Kidney epithelial cell (primary cell): ENCODE data around the gene MYCBP2. TPM values are rescaled to one million over a fixed set of nuclear protein-coding genes. Genes with fewer than 3 reads are reported as not detected.

ENCODE experiments used
- DNase-seq: peaks from one replicate; pipeline ENCODE4 v3.0.0-alpha.2; 2010; ENCODE audit warnings: low read depth
- H3K27me3 ChIP-seq: 2 replicates; pipeline ENCODE4 v1.6.0; 2011; ENCODE audit warnings: low read length; ENCODE audit not compliant: control insufficient read depth, insufficient read depth
- H3K36me3 ChIP-seq: 2 replicates; pipeline ENCODE4 v1.5.1; 2011; ENCODE audit warnings: low read length; ENCODE audit not compliant: control insufficient read depth, insufficient read depth
- H3K4me3 ChIP-seq: 2 replicates; pipeline ENCODE4 v1.5.1; 2011; ENCODE audit warnings: low read depth, mild to moderate bottlenecking, control low read depth, low read length
- total RNA-seq: library from RNA; depleted of rRNA; stranded (reverse); fragments of >200 nt; gene quantifications from 2 replicates; pipeline ENCODE4 v1.2.3, GENCODE V29; 2015
- TF ChIP-seq, protein P1 (sequence below): IDR thresholded peaks from 2 replicates; pipeline ENCODE4 v1.5.1; 2011; ENCODE audit warnings: mild to moderate bottlenecking, moderate library complexity, low read length, control low read depth, inconsistent platforms; ENCODE audit not compliant: insufficient read depth, poor library complexity, severe bottlenecking

MYCBP2 gene
- total RNA-seq, 1 donor from 2014 or later = 46.3 TPM

DNA sequence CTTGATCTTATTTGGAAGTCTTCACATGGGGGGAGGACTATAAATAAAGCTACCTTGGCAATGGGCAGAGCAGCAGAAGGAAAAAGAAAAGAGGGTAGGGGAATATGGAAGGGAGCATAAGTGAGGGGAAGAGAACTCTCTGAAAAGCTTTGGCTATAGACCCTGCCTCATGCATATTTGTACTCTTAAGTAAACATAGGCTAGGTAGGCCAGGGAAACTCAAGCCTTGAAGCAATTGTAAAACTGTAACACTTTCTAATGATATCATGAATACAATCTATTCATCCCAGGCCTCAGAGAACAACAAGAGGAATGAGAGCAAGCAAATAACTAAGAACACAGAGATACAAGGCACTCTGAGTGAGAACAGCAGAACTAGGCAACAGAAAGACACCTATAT, 20.4 kb downstream of the MYCBP2 start:
- Histone ChIP-seq H3K36me3 (no peaks in the 10 kb centered on the region), H3K4me3 (no peak overlapping the region), H3K27me3 (no peaks in the 10 kb centered on the region)
- TF ChIP-seq, protein P1, sequence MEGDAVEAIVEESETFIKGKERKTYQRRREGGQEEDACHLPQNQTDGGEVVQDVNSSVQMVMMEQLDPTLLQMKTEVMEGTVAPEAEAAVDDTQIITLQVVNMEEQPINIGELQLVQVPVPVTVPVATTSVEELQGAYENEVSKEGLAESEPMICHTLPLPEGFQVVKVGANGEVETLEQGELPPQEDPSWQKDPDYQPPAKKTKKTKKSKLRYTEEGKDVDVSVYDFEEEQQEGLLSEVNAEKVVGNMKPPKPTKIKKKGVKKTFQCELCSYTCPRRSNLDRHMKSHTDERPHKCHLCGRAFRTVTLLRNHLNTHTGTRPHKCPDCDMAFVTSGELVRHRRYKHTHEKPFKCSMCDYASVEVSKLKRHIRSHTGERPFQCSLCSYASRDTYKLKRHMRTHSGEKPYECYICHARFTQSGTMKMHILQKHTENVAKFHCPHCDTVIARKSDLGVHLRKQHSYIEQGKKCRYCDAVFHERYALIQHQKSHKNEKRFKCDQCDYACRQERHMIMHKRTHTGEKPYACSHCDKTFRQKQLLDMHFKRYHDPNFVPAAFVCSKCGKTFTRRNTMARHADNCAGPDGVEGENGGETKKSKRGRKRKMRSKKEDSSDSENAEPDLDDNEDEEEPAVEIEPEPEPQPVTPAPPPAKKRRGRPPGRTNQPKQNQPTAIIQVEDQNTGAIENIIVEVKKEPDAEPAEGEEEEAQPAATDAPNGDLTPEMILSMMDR = no peak
- DNase-seq = no peak

DNA sequence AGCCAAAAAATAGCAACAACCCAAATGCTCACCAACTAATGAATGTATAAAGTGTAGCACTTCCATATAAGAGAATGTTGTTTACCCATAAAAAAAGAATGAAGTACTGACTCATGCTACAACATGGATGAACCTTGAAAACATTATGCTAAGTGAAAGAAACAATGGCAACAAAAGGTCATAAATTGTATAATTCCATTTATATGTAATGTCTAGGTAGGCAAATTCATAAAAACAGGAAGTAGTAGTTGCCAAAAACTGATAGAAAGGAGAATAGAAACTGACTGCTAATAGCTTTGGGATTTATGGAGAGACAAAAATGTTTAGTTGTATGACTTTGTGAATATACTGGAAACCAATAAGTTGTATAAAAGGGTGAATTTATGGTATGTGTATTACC, 21.6 kb downstream of the MYCBP2 start:
- H3K27me3 ChIP-seq = no peaks in the 10 kb centered on the region
- TF ChIP-seq, protein P1 = no peak
- H3K4me3 ChIP-seq = no peak overlapping the region
- no peaks in the 10 kb centered on the region for H3K36me3 ChIP-seq
- no peak for DNase-seq

DNA sequence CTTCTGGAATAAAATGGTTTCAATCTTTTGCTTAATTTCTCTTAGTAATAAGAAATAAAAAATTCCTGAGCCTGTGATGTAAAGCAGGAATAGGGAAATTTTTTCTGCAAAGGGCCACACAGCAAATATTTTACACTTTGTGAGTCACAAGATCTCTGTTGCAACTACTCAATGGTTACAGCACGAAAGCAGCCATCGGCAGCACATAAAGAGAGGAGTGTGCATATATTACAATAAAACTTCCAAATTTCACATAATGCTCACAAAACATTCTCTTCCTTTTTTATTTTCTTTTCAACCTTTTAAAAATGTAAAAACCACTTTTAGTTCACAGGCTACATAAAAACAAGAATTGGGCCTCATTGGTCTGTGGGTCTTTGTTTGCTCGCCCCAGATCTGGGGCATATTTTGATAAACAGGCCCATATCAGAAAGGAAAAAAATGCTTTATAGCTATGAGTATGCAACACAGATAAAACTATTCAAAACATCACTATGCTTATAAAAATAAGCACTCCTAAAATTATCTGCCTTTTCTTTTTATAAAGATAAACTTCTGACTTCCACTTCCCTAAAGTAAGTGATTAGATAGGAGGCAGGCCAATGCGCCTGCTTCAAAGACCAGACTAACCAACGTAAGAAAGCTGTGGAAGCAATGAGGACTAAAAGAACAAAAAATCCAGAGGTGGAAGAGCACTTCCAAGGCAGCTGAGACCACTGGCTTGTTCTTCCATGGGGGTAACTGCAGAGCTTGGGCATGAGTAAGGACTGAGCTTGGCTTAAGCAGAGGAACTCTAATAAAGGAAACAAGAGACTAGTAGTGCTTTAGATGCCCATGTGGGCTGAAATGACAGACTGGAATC, 26.5 kb downstream of the MYCBP2 start:
- no peak overlapping the region for H3K4me3 ChIP-seq
- DNase-seq = no peak

DNA sequence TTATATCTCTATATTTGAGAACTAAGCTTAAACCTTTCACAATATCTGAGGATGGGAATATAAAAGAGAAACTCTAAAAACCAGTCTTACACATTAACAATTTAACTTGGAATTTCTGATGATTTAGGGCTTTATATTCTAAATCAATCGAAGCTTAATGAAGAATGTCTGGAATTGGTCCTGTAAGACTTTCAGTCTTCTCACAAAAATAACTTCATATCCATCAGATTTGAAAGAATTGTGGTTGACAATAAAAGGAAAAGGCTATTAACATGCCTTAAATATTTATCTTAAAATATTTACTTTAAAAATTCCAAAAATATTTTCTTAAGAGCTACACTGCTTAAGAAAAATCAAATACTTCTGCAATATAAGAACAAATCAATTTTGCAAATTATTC, 27.3 kb downstream of the MYCBP2 start:
- Histone ChIP-seq H3K27me3 (no peaks in the 10 kb centered on the region), H3K36me3 (no peaks in the 10 kb centered on the region), H3K4me3 (no peak overlapping the region)
- no peak for DNase-seq
- TF ChIP-seq, protein P1 = no peak

More for the DNA sequence above, 26.5 kb downstream of the MYCBP2 start:
- TF ChIP-seq, protein P1 = no peak
- Histone ChIP-seq H3K36me3 (no peaks in the 10 kb centered on the region), H3K27me3 (no peaks in the 10 kb centered on the region)

DNA sequence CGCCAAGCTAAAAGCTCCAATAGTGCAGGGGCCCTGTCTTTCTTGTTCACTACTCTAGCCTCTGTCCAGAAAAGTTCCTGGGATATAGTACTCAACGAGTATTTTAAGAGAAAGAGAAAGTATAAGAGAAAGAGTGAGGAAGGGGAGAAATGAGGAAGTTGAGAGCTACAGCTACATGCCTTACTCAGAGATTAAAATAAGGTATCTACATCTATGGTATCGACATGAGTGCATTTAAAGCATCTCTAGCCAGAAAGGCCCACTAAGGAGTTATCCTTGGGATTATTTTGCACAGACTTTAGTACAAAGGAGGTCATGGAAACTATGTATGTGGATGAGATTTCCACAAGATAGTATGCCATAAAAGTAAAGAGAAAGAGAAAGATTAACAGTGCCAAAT, 28.5 kb downstream of the MYCBP2 start:
- Histone ChIP-seq H3K36me3 (no peaks in the 10 kb centered on the region), H3K4me3 (no peak overlapping the region), H3K27me3 (no peaks in the 10 kb centered on the region)
- no peak for DNase-seq
- TF ChIP-seq, protein P1 = no peak

DNA sequence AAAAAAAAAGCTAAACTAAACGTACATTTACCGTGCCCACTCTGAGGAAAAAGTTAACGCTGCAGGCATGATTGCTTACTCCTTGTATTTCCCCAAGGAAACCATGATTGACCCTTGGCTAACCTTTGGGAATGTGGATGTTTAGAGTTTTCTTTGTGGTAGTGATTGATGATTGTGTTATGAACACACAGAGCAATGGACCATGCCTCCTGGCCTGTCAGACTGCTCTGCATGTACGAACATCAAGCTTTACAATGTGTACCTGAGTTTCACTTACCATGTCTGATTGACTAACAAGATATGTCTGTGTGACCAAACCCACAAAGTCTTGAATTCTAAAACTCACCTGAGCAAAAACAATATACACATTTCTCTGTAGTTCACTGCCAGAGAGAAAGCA, 35.1 kb downstream of the MYCBP2 start:
- DNase-seq = no peak
- Histone ChIP-seq H3K36me3 (peaks cover 1% of the 10 kb centered on the region), H3K27me3 (no peaks in the 10 kb centered on the region), H3K4me3 (no peak overlapping the region)
- TF ChIP-seq, protein P1 = no peak
